ENCODE data around the gene AP2S1.
"Not testable (repeated sequence)": the region's sequence is repeated elsewhere in the genome, so short reads cannot be mapped to it uniquely, and the experiment has no call there.

The AP2S1 gene

DNA sequence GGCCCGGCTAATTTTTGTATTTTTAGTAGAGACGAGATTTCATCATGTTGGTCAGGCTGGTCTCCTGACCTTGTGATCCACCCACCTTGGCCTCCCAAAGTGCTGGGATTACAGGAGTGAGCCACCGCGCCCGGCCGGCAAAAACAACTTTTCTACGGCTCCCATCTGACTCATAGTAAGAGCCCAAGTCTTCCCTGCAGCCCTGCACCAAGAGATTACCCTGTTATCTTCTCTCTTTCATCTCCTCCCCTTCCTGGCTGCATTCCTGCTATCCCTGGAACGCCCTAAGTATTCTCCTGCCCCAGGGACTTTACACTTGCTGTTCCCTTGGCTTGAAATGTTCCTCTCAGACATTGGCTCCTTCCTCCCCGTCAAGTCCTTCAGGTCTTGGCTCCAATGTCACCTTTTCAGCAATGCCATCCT is 6.6 kb downstream of the AP2S1 start:
- in situ Hi-C loops (cut with MboI; ENCODE audit: low sequenced_read_pairs), result loop anchor here (5.0 kb wide), 1 partner anchor 72 kb away; no protein-coding TSS in a partner anchor

DNA sequence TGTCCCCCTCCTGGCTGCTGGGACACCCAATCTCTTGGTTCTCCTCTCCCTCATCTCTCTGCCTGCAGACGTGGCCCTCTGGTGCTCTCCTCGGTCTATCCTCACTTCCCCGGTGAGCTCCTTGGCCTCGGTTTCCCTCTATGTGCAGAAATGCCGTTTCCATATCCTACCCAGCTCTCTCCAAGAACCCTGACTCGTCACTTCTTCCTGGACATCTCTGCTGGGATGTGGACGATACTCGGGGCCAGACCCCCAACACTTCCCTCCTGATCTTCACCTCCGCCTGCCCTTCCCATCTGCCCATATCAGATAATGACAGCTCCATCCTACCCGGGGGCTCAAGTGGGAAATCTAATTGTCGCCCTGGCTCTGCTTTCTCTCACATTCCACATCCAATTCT is 7.9 kb downstream of the AP2S1 start:
- in situ Hi-C loops (cut with MboI; ENCODE audit: low sequenced_read_pairs), result loop anchor here (5.0 kb wide), 1 partner anchor 70 kb away; no protein-coding TSS in a partner anchor

DNA sequence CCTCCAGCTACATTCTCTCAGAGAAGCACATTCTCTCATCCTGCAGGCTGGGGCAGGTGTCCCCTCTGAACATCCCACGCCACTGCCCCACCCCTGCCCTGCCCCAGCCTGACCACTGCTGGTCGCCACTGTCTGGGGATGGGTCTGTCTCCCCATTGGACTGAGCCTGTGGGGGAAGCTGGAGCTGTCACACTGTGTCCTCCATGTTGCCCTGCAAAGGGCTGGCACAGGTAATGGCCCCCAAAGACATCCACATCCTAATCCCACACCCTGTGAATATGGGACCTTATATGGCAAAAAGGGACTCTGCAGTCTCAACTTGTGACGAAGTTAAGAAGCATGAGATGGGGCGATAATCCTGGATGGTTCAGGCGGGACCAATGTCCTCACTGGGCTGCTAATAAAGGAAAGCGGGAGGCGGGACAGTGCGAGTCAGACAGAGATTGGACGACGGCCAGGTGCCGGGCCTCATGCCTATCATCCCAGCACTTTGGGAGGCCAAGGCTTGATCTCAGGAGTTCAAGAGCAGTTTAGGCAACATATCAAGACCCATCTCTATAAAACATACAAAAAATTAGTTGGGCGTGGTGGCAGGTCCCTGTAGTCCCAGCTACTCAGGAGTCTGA is 9.1 kb downstream of the AP2S1 start:
- in situ Hi-C loops (cut with MboI; ENCODE audit: low sequenced_read_pairs), result loop anchor here (5.0 kb wide), 1 partner anchor 69 kb away; no protein-coding TSS in a partner anchor

DNA sequence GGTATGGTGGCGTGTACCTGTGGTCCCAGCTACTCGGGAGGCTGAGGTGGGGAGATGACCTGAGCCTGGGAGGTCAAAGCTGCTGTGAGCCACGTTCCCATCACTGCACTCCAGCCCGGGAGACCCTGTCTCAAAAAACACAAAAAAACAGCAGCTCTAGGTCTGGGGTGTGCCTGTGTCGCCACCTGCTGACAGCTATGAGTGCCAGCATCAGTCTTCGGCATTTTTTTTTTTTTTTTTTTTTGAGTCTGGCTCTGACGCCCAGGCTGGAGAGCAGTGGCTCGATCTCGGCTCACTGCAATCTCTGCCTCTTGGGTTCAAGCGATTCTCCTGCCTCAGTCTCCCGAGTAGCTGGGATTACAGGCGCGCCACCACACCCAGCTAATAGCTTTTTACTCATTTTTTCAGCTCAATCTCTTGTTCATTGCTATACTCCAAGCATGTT is 10.1 kb downstream of the AP2S1 start:
- in situ Hi-C loops (cut with MboI; ENCODE audit: low sequenced_read_pairs), result loop anchor here (5.0 kb wide), 1 partner anchor 68 kb away; no protein-coding TSS in a partner anchor

DNA sequence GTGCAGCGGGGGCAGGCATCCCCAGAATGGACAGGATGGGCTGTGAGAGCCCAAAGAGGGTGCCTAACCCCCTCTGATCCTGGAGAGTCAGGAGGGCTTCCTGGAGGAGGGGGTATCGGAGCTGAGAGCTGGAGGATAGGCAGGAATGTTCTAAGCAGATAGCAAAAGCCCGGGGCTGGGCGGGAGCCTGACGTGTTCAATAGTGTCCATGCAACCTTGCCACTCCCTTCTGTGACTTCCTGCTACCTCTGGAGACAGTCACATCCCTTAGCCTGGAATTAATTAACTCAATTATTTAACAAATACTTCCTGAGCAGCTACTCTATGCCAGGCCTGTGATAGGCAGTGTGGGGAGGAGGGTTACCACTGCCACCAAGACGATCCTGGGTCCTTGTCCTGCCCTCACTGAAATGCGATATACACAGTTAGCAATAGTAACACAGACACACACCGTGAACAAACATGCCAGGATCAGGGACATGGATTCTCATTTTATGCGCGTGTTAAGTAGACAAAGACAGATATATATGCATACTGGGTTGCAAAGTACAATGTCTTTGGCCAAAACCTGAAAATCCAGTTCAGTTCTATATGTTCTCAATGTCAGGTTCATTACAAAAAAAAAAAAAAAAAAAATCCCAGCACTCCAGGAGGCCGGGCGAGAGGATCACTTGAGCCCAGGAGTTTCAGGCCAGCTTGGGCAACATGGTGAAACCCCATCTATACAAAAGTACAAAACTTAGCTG is 10.7 kb downstream of the AP2S1 start:
- in situ Hi-C loops (cut with MboI; ENCODE audit: low sequenced_read_pairs), result loop anchor here (5.0 kb wide), 1 partner anchor 68 kb away; no protein-coding TSS in a partner anchor

DNA sequence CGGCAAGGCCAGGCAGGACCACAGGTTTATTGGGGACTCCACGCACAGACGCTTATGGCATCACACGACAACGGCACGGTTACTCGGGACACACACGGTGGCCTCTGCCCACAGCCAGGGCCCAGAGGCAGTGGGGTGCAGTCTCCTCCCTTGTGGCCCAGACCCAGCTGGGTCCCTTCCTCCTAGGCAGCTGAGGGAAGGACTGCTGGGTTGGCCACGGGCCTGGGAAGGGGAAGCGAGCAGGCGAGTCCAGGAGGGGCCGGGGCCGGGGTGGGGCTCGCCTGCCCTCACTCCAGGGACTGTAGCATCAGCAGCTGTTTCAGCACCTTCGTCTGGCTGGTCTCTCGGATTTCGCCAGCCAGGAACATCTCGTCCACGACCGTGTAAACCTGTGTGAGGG is 12.5 kb downstream of the AP2S1 start:
- in situ Hi-C loops (cut with MboI; ENCODE audit: low sequenced_read_pairs), result no loop called here

DNA sequence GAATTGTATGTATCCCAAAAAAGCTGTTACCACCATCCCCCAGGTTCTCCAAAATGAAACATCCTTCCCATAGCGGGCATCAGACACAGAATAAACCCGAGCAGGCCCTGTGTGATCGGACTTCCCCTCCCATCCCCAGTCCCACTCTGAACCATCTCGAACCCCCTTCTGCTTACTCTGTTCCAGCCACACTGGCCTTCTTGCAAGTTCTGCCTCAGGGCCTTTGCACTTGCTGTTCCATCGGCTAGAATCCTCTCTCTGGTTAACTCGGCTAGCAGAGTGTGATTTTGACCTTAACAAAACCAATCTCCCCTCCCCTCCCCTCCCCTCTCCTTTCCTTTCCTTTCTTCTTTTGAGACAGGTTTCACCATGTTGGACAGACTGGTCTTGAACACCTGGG is 15.7 kb downstream of the AP2S1 start:
- in situ Hi-C loops (cut with MboI; ENCODE audit: low sequenced_read_pairs), result no loop called here

DNA sequence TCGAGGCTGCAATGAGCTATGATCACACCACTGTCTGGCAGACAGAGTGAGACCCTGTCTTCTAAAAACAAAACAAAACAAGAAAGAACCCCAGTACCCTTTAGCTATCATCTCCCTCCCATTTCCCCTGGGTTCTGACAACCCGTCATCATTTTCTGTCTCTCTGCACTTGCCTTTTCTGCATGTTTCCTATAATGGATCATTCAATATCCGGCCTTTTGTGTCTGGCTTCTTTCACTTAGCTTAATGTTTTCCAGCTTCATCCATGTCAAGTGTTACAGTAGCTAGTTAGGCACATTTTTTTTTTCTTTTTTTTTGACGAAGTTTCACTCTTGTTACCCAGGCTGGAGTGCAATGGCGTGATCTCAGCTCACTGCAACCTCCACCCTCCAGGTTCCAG is 16.5 kb downstream of the AP2S1 start:
- in situ Hi-C loops (cut with MboI; ENCODE audit: low sequenced_read_pairs), result no loop called here

DNA sequence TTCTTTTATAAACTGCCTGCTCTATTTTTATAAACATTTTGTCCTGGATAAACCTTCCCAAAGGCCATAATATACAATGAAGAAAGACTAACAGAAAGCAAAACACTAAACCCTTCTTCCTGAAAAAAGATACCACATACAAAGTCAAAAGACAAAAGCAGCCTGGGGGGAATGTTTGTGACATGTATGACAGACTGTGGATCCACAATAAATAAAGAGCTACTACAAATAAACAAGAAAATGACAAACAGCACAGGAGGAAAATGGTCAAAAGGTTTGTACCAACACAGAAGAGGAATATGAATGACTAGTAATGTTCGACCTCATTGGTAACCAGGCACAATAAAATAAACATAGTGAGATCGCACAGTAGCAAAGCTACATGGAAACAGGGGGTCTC is 19.8 kb downstream of the AP2S1 start:
- in situ Hi-C loops (cut with MboI; ENCODE audit: low sequenced_read_pairs), result no loop called here

DNA sequence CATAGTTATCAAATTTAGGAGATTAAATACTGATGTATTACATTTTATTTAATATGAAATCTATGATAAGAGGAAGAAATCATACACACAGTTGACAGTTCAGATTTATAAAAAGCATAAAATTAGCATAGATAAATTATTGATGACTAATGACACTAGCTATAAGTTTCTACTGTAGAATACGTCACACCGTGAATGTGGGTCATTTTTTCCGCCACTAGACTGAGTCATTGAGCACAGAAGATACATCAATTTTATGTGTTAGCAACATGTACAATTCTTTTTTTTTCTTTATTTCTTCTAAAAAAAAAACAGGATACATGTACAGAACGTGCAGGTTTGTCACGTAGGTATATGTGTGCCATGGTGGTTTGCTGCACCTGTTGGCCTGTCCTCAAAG is 22.2 kb downstream of the AP2S1 start:
- in situ Hi-C loops (cut with MboI; ENCODE audit: low sequenced_read_pairs), result no loop called here

DNA sequence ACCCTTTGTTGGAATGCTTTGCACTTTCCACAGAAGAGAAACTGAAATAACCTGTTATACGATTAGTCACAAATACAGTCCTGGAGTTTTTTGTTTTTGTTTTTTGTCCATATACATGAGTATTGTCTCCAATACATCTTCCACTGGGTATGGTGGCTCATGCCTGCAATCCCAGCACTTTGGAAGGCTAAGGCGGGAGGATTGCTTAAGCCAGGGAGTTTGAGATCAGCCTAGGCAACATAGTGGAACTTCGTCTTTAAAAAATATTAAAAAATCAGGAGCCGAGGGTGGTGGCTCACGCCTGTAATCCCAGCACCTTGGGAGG is 25.0 kb downstream of the AP2S1 start:
- in situ Hi-C loops (cut with MboI; ENCODE audit: low sequenced_read_pairs), result no loop called here

DNA sequence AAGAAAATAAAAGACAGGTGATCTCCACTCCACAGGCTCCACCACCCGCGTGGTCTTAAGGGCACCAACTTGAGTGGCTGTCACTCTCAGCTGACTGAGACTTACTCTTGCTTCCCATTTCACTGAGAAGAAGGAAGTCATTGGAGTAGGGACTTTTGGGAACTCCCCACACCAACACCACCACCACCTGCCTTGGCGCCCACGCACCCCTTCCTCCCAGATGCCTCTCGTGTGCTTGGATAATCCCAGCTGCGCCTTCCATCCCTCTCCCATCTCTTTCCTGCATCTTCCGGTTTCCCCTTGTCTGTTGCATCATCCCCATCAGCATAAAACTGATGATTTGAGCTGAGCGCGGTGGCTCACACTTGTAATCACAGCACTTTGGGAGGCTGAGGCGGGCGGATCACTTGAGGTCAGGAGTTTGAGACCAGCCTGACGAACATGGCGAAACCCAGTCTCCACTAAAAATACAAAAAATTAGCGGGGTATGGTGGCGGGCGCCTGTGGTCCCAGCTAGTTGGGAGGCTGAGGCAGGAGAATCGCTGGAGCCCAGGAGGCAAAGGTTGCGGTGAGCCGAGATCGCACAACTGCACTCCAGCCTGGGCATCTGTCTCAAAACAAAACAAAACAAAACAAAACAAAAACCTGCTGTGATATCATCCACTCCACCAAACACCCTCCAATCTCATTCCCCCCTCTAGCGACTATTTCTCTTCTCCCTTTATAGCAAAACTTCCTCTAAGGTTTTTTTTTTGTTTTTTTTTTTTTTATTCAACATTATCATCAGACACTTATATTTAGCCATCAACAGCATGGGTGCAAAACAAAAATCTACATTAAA is 25.5 kb downstream of the AP2S1 start:
- in situ Hi-C loops (cut with MboI; ENCODE audit: low sequenced_read_pairs), result no loop called here

DNA sequence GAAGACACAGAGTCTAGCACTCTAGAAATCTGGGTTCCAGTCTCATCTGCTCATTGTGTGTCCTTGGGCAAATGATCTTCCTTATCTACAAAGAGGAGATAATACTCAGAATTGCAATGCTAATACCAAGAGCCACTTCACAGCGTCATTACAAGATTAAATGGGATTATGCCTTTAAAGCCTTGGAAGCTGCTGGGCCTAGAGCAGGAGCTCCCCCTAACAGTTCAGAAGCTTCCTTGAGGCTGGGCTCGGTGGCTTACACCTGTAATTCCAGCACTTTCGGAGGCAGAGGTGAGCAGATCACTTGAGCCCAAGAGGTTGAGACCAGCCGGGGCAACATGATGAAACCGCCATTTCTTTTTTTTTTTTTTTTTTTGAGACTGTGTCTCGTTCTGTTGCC is 27.6 kb downstream of the AP2S1 start:
- in situ Hi-C loops (cut with MboI; ENCODE audit: low sequenced_read_pairs), result no loop called here

DNA sequence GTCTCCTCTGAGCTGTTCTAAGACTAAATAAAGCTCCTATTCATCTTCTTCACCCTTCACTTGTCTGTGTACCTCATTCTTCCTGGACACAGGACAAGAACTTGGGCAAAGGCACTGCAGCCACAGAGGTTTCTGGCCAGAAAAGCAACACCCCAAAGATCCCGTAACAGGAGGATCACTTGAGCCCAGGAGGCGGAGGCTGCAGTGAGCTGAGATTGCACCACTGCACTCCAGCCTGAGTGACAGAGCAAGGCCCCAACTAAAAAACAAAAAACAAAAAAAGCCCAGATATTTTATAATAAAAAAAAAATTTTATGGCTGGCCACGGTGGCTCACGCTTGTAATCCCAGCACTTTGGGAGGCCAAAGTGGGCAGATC is 28.2 kb downstream of the AP2S1 start:
- in situ Hi-C loops (cut with MboI; ENCODE audit: low sequenced_read_pairs), result not testable (repeated sequence)

DNA sequence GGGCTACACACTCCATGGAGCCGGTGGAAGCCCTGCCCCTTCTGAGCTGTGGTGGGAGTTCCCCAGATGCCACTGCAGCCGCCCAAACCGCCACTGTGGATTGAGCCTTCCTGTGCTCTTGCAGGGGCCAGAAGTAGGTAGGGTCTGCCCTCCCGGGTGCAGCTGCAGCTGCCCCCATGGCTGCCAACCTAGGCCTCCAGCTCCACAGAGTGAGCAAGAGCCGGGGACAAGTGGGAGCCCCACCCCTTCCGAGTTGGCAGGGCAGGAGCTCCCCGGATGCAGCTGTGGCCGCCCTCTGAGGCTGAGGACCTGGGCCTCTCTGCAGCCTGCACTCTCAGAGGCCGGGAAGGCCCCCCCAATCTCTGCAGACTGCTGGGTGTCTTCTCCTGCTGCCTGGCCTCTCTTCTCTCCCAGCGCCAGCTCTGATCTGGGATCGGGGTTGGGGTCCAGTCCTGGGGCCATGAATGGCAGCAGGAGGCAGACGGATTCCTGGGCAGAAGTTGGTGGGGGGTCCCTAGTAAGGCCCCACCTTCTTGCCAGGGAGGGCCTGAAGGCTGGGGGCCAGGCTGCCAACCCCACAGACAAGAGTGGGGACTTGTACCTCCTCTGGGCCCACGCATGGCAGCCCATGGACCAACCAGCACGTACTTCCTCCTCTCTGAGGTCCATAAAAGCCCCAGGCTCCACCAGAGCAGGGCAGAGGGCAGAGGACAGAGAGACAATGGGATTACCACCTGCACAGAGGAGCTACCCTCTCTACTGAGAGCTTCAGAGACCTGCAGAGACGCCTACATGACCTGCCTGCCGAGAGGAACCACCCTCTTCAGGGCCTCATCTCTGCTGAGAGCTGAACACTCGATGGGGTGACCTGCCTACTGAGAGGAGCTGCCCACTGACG is 28.9 kb downstream of the AP2S1 start:
- in situ Hi-C loops (cut with MboI; ENCODE audit: low sequenced_read_pairs), result no loop called here

DNA sequence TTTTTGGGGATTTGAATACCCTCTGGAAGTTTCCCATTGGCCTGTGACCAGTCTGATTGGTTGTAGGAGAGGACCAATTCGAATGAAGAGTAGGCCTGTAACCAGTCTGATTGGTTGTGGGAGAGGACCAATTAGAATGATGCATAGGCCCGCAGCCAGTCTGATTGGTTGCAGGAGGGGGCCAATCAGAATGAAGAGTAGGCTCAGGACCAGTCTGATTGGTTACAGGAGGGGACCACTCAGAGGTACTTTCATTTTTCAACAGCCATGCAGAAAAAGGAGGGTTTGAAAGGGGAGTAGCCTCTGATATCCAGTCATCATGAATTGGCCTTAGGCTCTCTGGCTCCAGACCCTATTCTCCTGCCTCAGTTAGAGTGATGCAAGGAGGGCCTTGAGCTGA is 31.8 kb downstream of the AP2S1 start:
- in situ Hi-C loops (cut with MboI; ENCODE audit: low sequenced_read_pairs), result no loop called here

DNA sequence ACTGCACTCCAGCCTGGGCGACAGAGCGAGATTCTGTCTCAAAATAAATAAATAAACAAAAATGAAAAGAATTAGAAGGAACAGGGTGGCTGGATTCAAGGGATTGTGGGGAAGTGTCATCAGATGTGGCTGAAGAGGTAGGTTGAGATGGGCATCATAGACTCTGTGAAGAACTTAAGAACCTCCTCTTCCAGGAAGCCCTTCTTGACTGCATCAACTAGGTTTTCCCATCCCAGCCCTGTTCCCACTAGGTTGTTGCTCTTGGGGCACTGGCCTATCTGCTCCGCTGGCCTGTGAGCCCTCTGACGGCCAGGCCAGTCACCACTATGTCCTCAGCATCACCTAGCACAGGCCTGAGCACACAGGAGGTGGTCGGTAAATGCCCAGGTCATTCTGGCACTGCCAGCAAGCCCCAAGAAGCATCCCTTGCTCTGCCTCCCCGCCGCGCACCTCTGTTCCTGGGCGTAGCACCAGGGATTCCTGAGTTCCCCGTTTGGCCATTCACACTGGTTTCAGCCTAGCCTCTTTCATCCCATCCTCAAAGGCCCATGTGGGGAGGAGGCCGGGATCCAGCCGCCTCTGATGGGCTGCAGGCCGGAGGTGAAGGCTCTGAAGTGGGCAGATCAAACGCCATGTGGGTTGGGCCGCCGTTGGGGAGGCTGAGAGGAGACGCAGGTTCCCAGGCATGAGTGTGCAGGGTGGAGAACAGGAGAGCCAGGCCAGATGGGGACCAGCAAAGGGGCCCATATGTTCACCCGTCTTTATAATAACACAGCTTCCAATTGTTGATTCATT is 34.6 kb downstream of the AP2S1 start:
- in situ Hi-C loops (cut with MboI; ENCODE audit: low sequenced_read_pairs), result no loop called here

DNA sequence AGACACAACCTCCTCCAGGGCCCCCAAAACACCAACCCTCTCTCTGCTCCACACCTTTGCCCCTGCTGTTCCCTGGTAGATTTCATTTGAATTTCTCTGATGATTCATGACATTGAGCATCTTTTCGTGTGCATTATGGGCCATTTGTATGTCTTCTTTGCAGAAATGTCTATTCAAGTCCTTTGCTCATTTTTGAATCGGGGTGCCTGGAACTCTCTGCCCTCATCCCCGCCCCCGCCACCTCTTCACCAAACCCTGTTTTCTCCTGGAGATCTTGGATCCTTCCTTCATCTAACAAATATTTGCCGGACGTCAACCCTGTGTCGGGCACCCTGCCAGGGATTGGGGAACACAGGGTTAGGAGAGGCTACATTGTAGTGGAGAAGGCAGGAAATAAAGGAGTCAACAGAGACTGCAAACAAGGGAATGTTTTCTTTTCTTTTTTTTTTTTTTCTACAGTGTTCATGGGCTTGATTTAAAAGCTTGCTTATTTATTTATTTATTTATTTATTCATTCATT is 36.7 kb downstream of the AP2S1 start:
- in situ Hi-C loops (cut with MboI; ENCODE audit: low sequenced_read_pairs), result no loop called here

DNA sequence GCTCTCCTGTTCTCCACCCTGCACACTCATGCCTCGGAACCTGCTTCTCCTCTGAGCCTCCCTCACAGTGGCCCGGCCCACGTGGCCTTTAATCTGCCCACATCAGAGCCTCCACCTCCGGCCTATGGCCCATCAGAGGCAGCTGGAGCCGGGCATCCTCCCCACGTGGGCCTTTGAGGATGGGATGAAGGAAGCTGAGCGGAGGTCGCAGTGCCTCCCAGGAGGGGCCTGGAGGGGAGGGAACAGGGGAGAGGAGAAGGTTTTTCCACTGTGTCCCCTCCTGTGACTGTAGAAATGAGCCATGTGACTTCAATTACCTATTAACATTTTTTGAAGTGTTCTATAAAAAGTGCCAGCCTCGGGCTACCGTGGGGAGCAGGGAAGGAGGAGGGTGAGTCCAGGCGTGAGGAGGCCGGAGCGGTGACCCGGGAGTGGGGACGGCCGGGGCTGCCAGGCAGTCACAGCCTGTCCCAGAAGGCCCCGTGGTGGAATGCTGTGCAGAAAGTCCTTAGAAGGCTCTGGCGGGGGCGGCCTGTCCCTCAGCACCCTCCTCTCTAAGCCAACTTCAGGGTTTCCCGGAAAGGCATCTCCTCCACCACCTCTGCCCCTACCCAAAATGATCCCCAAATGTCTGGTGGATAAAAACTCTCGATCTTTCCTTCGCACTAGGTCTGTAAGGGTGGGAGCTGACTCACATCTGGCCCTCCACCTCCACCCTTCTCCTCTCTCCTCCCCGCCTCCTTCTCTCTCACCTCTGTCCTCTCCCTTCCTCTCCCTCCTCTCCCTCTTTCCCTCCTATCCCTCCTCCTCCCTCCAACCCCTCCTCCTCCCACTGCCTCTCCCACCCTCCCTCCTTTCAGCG is 37.4 kb downstream of the AP2S1 start:
- in situ Hi-C loops (cut with MboI; ENCODE audit: low sequenced_read_pairs), result no loop called here

Data from HL-60/S4 treated with retinoic acid at 250 ng/mL for 4 days and 3 days (cell line).